Dendritic cell treated with granulocyte-macrophage colony-stimulating factor and Interleukin-4, amounts not matched to agents 40 ng/mL and 50 ng/mL, for 4 days (primary cell): Measurements from ENCODE around the gene DGKI.

Experiments
- H3K27ac Mint-ChIP-seq: one replicate; pipeline ENCODE4 v1.8.0; 2022; ENCODE audit warnings: mild to moderate bottlenecking, mixed read lengths
- H3K27me3 Mint-ChIP-seq: one replicate; pipeline ENCODE4 v1.8.0; 2022; ENCODE audit warnings: mild to moderate bottlenecking, mixed read lengths
- H3K36me3 Mint-ChIP-seq: one replicate; pipeline ENCODE4 v1.8.0; 2022; ENCODE audit warnings: low read depth, mixed read lengths
- H3K4me1 Mint-ChIP-seq: one replicate; pipeline ENCODE4 v1.8.0; 2022; ENCODE audit warnings: low read depth, mixed read lengths
- H3K4me3 Mint-ChIP-seq: one replicate; pipeline ENCODE4 v1.8.0; 2022; ENCODE audit warnings: mild to moderate bottlenecking, moderate library complexity, mixed read lengths
- H3K9me3 Mint-ChIP-seq: one replicate; pipeline ENCODE4 v1.8.0; 2022; ENCODE audit warnings: mixed read lengths
- intact Hi-C: fragments of 100-400 bp; cut with micrococcal nuclease; formaldehyde crosslinking; loops from one replicate; pipeline ENCODE4 v1.15.0; 2022

DGKI gene

GRCh38 chr7:137657476-137658189 is 189.1 kb downstream of the DGKI start:
- Mint-ChIP-seq H3K9me3 (no peaks in the 10 kb centered on the region), H3K27ac (no peak overlapping the region), H3K36me3 (no peaks in the 10 kb centered on the region), H3K27me3 (peaks cover 4% of the 10 kb centered on the region), H3K4me1 (no peaks in the 10 kb centered on the region), H3K4me3 (no peak overlapping the region)
- intact Hi-C loops, result no loop called here

- Mint-ChIP-seq H3K9me3 (no peaks in the 10 kb centered on the region), H3K4me1 (no peaks in the 10 kb centered on the region), H3K27me3 (peaks cover 4% of the 10 kb centered on the region), H3K27ac (no peak overlapping the region), H3K4me3 (no peak overlapping the region), H3K36me3 (no peaks in the 10 kb centered on the region)
- intact Hi-C loops, result loop anchor here (1.0 kb wide), 1 partner anchor 242 kb away; no protein-coding TSS in a partner anchor
Measured at GRCh38 chr7:137656850-137657232, 189.9 kb downstream of the DGKI start.

- Mint-ChIP-seq H3K27ac (no peak overlapping the region), H3K36me3 (no peaks in the 10 kb centered on the region), H3K9me3 (no peaks in the 10 kb centered on the region), H3K27me3 (peaks cover 4% of the 10 kb centered on the region), H3K4me1 (no peaks in the 10 kb centered on the region), H3K4me3 (no peak overlapping the region)
- intact Hi-C loops, result loop anchor here (1.0 kb wide), 1 partner anchor 243 kb away; no protein-coding TSS in a partner anchor
Measured at GRCh38 chr7:137656227-137656849, 190.4 kb downstream of the DGKI start.

- no peak overlapping the region for H3K27ac Mint-ChIP-seq
- H3K27me3 Mint-ChIP-seq, result peaks cover 5% of the 10 kb centered on the region
- H3K9me3 Mint-ChIP-seq, result no peaks in the 10 kb centered on the region
- no peaks in the 10 kb centered on the region for H3K36me3 Mint-ChIP-seq
- H3K4me3 Mint-ChIP-seq, result no peak overlapping the region
- intact Hi-C loops, result loop anchor here (1.0 kb wide), 1 partner anchor 243 kb away; no protein-coding TSS in a partner anchor
- no peaks in the 10 kb centered on the region for H3K4me1 Mint-ChIP-seq
Measured at GRCh38 chr7:137655804-137656203, 191.0 kb downstream of the DGKI start.

DNA sequence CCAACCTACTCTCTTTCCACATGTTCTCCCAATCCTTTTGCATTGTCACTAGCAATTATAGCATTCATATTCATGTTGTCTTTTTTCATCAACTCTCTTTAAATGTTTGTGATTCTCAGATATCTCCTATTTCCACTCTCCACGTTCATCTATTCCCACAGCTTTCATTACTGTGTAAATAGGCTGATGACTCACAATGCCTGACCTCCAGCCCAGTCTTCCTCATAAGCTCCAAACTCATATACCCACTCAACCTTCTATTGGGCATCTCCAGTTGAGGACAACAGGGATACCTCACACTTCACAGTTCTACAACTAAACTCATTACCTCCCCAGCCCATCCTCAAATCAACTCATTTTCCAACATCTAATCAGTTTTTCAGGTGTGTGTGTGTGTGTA is 194.1 kb downstream of the DGKI start:
- intact Hi-C loops, result no loop called here
- Mint-ChIP-seq H3K4me3 (no peak overlapping the region), H3K27me3 (peaks cover 9% of the 10 kb centered on the region), H3K27ac (no peak overlapping the region), H3K4me1 (no peaks in the 10 kb centered on the region), H3K36me3 (no peaks in the 10 kb centered on the region), H3K9me3 (no peaks in the 10 kb centered on the region)

DNA sequence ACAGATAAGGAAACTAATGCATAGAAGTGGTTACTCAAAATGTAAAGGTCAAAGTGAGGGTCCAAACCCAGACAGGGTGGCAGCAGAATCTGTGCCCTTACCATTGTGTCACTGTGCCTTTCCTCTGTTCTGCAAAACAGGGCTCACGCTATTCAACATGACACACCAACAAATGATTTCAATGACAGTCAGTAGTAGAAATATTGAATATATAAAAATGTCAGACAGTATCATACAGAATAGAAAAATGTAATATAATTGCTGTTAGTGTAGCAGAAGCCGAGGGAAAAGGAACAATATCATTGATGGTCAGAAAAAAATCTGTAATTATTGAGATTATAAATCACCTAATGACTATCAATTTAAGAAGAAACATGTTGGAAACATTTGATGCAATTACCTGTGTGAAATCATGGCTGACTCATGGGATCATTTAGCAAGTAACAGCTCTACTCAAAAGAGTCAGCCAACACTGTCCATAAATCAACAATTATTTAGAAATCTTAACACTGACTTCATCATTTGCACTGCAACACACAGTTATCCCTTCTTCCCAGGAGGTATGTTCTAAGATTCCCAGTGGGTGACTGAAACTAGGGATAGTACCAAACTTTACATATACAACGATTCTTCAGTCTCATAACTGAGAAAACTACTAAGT is 198.7 kb downstream of the DGKI start:
- no peaks in the 10 kb centered on the region for H3K4me1 Mint-ChIP-seq
- no peaks in the 10 kb centered on the region for H3K9me3 Mint-ChIP-seq
- peaks cover 38% of the 10 kb centered on the region for H3K27me3 Mint-ChIP-seq
- no peak overlapping the region for H3K27ac Mint-ChIP-seq
- no peaks in the 10 kb centered on the region for H3K36me3 Mint-ChIP-seq
- intact Hi-C loops, result no loop called here
- no peak overlapping the region for H3K4me3 Mint-ChIP-seq

- H3K4me3 Mint-ChIP-seq, result no peak overlapping the region
- intact Hi-C loops, result no loop called here
- H3K36me3 Mint-ChIP-seq, result no peaks in the 10 kb centered on the region
- H3K27me3 Mint-ChIP-seq, result peaks cover 59% of the 10 kb centered on the region
- H3K27ac Mint-ChIP-seq, result no peak overlapping the region
- peaks cover 10% of the 10 kb centered on the region for H3K4me1 Mint-ChIP-seq
- H3K9me3 Mint-ChIP-seq, result no peaks in the 10 kb centered on the region
Measured at GRCh38 chr7:137642472-137642871, 204.3 kb downstream of the DGKI start.

- Mint-ChIP-seq H3K4me3 (no peak overlapping the region), H3K27me3 (peaks cover 56% of the 10 kb centered on the region), H3K4me1 (peaks cover 10% of the 10 kb centered on the region), H3K36me3 (no peaks in the 10 kb centered on the region), H3K9me3 (no peaks in the 10 kb centered on the region), H3K27ac (no peak overlapping the region)
- intact Hi-C loops, result no loop called here
Measured at GRCh38 chr7:137642031-137642430, 204.7 kb downstream of the DGKI start.

DNA sequence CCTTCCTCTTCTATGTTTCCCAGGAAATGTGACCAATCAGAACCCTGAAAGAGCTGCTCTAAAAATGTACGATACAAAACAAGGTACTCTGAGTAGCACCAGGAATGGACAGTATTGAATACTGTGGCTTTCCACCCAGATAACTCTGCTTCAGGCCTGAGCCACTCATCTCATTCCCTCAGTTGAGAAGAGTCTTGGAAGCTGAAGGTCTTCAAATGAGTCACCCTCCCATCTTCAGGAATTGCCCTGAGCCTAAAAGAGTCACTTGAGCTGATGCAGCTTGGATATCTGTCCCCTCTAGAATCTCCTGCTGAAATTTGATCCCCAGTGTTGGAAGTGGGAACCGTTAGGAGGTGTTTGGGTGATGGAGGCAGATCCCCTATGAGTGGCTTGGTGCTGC is 210.4 kb downstream of the DGKI start:
- H3K27ac Mint-ChIP-seq, result no peak overlapping the region
- H3K4me1 Mint-ChIP-seq, result no peaks in the 10 kb centered on the region
- intact Hi-C loops, result no loop called here
- H3K4me3 Mint-ChIP-seq, result no peak overlapping the region
- H3K9me3 Mint-ChIP-seq, result no peaks in the 10 kb centered on the region
- peaks cover 45% of the 10 kb centered on the region for H3K27me3 Mint-ChIP-seq
- H3K36me3 Mint-ChIP-seq, result no peaks in the 10 kb centered on the region

DNA sequence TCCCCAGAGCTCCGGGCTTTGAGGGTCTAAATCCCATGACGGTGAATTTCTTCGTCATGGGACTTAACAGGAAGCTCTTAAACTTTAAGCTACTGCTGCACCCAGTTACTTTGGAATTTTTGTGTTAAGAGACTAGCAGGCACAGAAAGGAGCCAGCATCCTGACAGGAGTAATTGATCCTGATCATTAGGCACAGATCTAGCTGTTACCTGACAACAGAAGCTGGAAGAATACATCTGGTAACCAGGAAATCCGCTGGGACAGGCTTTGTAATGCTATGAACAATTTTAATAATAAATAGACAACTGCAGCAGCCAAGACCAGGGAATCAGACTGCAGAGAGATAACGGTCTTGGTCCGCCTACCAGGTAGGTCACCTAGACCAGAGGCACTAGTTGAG is 210.9 kb downstream of the DGKI start:
- Mint-ChIP-seq H3K4me3 (no peak overlapping the region), H3K4me1 (no peaks in the 10 kb centered on the region), H3K27me3 (peaks cover 44% of the 10 kb centered on the region), H3K27ac (no peak overlapping the region), H3K36me3 (no peaks in the 10 kb centered on the region), H3K9me3 (no peaks in the 10 kb centered on the region)
- intact Hi-C loops, result no loop called here

GRCh38 chr7:137635132-137635531 is 211.6 kb downstream of the DGKI start:
- Mint-ChIP-seq H3K27ac (no peak overlapping the region), H3K36me3 (no peaks in the 10 kb centered on the region), H3K9me3 (no peaks in the 10 kb centered on the region), H3K4me3 (no peak overlapping the region), H3K27me3 (peaks cover 42% of the 10 kb centered on the region), H3K4me1 (no peaks in the 10 kb centered on the region)
- intact Hi-C loops, result no loop called here

GRCh38 chr7:137634356-137634755 is 212.4 kb downstream of the DGKI start:
- Mint-ChIP-seq H3K27me3 (peaks cover 37% of the 10 kb centered on the region), H3K4me1 (no peaks in the 10 kb centered on the region), H3K27ac (no peak overlapping the region), H3K4me3 (no peak overlapping the region), H3K9me3 (no peaks in the 10 kb centered on the region), H3K36me3 (no peaks in the 10 kb centered on the region)
- intact Hi-C loops, result no loop called here

DNA sequence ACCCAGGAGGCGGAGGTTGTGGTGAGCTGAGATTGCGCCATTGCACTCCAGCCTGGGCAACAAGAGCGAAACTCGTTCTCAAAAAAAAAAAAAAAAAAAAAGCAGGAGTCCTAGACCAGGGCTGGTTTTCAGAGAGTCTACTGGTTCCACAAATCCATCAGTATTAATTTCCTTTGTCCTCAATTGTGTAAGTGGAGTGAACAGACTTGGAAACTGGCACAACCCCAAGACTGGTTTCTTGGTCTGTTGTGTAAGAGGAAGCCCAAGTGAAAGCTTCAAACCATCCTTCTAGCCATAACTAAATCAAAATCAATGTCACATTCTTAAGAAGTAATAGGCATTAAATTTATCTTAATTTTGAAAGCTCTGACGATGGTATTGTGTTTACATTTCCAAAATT is 213.6 kb downstream of the DGKI start:
- intact Hi-C loops, result no loop called here
- Mint-ChIP-seq H3K27ac (no peak overlapping the region), H3K4me3 (no peak overlapping the region), H3K4me1 (no peaks in the 10 kb centered on the region), H3K36me3 (no peaks in the 10 kb centered on the region), H3K27me3 (peaks cover 37% of the 10 kb centered on the region), H3K9me3 (no peaks in the 10 kb centered on the region)

- Mint-ChIP-seq H3K36me3 (no peaks in the 10 kb centered on the region), H3K27ac (no peak overlapping the region), H3K4me3 (no peak overlapping the region), H3K9me3 (no peaks in the 10 kb centered on the region), H3K27me3 (peaks cover 40% of the 10 kb centered on the region), H3K4me1 (peaks cover 5% of the 10 kb centered on the region)
- intact Hi-C loops, result no loop called here
Measured at GRCh38 chr7:137628216-137628615, 218.6 kb downstream of the DGKI start.
